Left lobe of liver (tissue), 2 donors: ENCODE results near the gene KIF3C. TPM values are rescaled to one million over a fixed set of nuclear protein-coding genes. Genes with fewer than 3 reads are reported as not detected.
"Not testable (repeated sequence)": the region's sequence is repeated elsewhere in the genome, so short reads cannot be mapped to it uniquely, and the experiment has no call there.

ENCODE experiments used
- ATAC-seq: fragments of 200-7000 bp; cut with Tn5 transposase; one replicate; pipeline ENCODE4 v1.9.1; 2020; ENCODE audit warnings: mild to moderate bottlenecking, moderate library complexity
- DNase-seq: peaks from one replicate; pipeline ENCODE4 v3.0.0-alpha.2; 2020; ENCODE audit warnings: low spot score
- total RNA-seq: library from RNA; stranded (reverse); gene quantifications from one replicate; pipeline ENCODE4 v1.2.1, GENCODE V29; 2021
- donor health status: DM: no; HTN: no; CAD: no; lungs with moderate emphysema.
- donor health status: DM: no; HTN: yes; CAD: no.

Gene KIF3C
- total RNA-seq, 1 donor from 2014 or later = 0.86 TPM

DNA sequence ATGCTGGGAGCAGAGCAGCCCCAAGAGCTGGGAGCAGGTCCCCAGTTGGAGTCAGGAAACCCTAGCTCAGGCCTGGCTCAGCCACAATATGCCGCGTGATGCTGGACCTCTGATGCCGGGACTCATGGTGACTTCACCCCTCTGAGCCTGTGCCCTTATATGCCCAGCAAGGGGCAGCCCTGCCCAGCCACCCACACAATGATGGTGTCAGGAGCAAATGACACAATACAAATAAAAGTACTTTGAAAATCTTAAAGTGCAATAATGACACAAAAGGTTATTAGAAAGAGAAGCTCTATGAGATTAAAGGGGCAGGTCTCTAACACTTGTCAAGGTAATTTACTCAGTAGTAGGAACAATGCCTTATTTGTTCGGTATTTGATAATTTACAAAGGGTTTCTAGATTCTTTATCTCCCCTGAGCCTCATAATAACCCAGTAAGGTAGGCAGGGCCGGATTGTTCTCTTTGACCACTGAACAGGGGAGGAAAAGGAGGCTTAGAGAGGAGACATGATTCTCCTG lies 18.3 kb upstream of the KIF3C start:
- ATAC-seq (peak; percentile 6), DNase-seq (no peak)

DNA sequence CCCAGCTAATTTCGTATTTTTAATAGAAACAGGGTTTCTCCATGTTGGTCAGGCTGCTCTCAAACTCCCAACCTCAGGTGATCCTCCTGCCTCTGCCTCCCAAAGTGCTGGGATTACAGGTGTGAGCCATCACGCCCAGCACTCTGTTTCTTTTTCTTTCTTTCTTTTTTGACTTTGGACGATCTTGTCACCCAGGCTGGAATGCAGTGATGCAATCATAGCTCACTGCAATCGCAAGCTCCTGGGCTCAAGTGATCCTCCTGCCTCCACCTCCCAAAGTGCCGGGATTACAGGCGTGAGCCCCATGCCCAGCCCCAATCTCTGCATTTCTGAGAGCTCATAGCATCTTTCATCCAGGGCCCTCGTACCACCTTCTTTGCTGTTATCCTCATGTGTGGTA lies 17.1 kb upstream of the KIF3C start:
- not testable (repeated sequence) for DNase-seq
- ATAC-seq = peak; percentile 7

DNA sequence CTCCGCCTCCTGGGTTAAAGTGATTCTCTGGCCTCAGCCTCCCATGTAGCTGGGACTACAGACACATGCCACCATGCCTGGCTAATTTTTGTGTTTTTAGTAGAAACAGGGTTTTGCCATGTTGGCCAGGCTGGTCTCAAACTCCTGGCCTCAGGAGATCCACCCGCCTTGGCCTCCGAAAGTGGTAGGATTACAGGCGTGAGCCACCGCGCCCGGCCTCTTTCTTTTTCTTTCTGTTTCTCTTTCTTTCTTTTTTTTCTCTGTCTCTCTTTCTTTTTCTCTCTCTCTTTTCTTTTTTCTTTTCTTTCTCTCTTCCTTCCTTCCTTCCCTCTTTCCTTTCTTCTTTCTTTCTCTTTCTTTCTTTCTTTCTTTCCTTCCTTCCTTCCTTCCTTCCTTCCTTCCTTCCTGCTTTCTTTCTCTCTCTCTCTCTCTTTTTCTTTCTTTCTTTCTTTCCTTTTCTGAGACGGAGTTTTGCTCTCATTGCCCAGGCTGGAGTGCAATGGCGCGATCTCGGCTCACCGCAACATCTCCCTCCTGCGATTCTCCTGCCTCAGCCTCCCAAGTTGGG lies 16.6 kb upstream of the KIF3C start:
- not testable (repeated sequence) for ATAC-seq, DNase-seq

DNA sequence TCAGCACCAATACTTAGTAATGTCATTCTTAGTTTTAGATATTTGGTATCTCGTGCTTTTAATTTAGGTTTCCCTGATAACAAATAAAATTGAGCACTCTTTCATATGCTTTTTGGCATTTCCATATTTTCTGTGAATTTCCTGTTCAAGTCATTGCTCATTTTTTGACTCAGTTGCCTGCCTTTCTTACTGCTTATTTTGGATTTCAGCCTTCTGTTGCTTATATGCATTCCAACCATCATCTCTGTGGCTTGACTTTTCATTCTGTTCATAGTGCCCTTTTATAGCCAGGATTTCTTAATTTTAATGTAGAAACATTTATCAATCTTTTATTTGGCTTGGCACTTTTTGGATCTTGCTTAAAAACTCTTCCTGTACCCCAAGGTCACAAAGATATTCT lies 14.5 kb upstream of the KIF3C start:
- ATAC-seq = no peak
- DNase-seq = no peak

DNA sequence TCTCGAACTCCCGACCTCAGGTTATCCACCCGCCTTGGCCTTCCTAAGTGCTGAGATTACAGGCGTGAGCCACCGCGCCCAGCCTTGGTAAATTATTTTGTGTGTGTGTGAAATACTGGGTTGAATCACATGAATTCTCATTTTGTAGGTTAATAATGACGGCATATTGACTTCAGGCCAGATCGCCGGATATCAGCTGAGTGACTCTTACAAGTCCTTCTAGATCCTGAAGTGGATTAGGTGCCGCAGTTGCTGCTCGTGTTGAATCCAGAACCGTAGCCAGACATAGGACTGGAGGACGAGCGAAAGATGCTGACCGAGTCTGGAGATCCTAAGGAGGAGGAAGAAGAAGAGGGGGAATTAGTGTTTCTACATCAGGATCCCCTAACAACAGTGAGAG lies 12.2 kb upstream of the KIF3C start:
- DNase-seq = no peak
- no peak for ATAC-seq

DNA sequence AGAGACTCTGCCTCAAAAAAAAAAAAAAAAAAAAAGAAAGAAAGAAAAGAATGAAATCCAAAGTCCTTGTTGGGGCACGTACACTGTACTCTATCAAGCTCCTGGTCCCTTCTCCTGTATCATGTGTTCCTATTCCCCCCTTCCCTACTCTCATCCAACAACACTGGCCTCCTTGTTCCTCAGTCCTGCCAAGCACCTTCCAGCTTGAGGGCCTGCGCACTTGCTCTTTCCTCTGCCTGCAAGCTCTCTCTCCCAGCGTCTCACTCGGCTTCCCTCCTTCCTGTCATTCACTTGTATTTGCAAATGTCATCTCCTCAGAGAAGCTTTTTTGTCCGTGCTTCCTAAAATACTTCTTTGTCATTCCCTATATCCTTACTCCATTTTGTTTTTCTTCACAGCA lies 10.8 kb upstream of the KIF3C start:
- ATAC-seq = no peak
- no peak for DNase-seq

DNA sequence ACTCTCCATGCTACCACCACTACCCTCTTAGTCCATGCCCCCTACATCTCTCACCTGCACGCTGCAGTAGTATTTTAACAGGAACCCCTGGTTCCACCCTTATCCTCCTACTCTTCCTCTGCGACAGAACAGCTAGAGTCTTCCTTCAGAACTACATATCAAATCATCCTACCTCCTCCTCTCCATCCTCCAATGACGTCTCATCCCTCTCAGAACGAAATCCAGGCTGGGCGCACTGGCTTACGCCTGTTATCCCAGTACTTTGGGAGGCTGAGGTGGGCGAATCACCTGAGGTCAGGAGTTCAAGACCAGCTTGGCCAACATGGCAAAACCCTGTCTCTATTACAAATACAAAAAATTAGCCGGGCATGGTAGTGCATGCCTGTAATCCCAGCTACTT lies 10.3 kb upstream of the KIF3C start:
- DNase-seq (no peak), ATAC-seq (no peak)

DNA sequence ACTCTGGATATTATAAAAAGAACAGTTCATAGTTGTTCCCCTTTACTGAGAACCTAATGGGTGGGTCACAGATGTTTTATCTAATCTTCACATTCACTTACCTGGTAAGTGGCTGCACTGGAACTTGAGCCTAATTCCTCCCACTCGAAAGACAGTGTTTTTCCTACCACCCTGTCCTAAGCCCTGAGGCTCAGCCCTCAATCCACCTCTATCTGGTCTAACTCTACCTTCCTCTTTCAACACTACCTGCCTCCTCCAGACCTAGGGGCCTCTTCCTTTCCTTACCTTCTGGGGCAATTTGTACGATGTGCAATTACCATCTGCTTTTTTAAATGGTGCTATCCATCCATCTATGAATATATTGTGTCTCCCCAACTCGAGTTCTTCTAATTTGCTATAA lies 9.7 kb upstream of the KIF3C start:
- ATAC-seq (peak; percentile 40), DNase-seq (no peak)

DNA sequence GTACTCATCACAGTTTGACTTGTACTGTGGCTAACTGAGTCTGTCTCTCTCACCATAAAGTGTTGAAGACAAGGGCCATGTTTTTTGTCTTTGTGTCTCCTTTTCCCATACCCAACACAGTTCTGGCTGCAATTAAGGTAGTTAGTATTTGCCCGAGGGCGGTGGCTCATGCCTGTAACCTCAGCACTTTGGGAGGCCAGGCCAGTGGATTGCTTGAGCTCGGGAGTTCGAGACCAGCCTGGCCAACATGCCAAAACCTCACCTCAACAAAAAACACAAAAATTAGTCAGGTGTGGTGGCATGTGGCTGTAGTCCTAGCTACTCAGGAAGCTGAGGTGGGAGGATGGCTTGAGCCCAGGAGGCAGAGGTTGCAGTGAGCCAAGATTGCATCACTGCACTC lies 6.9 kb upstream of the KIF3C start:
- DNase-seq = no peak
- ATAC-seq = no peak

DNA sequence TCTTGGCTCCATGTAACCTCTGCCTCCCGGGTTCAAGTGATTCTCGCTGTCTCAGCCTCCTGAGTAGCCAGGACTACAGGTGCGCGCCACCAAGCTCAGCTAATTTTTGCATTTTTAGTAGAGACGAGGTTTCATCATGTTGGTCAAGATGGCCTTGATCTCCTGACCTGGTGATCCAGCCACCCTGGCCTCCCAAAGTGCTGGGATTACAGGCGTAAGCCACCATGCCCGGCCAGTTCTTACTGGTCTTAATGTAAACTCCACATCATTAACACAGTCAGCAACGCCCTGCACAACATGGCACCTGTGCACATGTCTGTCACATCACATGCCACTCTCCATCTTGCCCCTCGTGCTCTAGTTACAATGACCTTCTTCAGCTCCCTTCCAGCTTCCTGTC lies 5.8 kb upstream of the KIF3C start:
- no peak for ATAC-seq
- no peak for DNase-seq

DNA sequence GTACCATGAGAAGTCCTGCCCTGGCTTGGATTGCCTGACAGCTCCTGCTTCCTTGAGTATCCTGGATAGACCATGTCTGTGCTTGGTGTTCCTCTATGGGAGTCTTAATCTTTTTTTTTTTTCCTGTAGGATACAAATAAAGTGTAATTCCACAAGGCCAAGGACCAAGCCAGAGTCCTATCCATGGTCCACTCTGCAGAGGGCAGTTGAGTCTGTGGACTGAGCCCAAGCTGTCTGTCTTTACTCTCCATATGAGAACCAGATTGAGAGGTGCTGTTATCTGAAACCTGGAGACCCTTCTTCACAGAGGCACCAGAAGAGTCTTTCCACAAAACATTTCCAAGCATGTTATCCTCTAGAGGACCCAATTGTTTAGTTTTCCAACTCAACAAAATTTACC lies 1.4 kb upstream of the KIF3C start:
- ATAC-seq = no peak
- DNase-seq = no peak

DNA sequence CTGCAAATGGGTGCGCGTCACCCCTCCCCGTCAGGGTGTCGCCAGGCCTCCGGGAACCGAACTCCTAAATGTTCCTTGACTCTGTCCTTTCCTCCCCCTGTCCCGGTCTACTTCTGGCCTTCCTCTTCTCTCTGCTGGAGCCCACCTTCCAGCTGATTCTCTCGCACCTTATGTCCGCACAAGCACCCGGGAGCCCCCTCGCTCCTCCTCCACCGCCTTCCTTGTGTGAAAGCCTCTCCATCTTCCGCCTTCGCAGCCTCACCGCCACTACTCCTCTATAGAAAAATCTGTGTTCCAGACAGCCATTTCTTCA lies 627 bp upstream of the KIF3C start:
- ATAC-seq (no peak), DNase-seq (no peak)

DNA sequence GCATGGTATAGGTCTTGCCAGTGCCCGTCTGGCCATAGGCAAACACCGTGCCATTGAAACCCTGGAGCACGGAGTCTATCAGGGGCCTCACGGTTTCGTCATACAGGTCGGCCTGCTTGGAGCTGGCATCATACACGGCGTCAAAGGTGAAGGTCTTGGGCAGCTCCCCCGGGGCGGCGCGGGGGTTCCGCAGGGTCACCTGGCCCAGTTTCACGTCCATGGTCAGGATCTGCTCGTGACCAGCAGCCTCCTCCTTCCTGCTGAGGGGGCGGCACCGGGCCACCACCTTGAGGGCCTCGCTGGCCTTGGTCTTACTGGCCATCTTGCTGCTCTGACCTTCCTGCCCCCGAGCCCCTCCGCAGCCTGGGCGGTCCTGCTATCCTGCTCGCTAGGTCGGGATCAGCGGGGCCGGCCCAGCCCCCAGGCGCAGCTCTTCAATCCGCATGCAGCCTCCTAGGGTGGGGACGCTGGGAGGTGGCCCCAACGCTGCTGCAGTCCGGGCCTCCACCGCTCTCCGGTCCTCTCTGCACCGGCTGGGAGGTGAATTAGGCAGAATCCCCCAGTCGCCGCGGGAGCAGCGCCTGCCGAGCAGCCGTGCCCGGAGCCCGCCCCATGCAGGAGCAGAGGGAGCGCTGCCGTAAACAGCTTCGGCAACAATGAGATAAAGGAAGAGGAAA lies 563 bp downstream of the KIF3C start:
- DNase-seq = no peak
- peak; percentile 55 for ATAC-seq

DNA sequence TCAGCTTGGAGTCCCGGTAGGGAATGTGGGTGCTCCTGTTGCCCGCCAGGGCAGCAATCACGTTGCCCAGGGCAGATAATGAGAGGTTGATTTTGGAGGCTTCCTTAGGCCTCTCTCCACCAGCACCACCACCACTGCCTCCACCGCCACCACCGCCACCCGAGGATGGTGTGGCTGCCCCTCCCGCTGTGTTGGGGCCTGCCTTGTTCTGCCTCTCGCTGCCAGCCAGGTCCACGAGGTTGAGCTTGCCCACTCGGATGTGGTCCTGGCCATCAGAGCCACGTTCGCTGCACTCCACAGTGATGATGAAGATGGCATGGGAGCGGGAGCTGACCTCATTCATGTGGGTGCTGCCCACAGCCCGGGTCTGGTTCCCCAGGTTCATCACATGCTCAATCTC lies 1.3 kb downstream of the KIF3C start:
- DNase-seq = no peak

DNA sequence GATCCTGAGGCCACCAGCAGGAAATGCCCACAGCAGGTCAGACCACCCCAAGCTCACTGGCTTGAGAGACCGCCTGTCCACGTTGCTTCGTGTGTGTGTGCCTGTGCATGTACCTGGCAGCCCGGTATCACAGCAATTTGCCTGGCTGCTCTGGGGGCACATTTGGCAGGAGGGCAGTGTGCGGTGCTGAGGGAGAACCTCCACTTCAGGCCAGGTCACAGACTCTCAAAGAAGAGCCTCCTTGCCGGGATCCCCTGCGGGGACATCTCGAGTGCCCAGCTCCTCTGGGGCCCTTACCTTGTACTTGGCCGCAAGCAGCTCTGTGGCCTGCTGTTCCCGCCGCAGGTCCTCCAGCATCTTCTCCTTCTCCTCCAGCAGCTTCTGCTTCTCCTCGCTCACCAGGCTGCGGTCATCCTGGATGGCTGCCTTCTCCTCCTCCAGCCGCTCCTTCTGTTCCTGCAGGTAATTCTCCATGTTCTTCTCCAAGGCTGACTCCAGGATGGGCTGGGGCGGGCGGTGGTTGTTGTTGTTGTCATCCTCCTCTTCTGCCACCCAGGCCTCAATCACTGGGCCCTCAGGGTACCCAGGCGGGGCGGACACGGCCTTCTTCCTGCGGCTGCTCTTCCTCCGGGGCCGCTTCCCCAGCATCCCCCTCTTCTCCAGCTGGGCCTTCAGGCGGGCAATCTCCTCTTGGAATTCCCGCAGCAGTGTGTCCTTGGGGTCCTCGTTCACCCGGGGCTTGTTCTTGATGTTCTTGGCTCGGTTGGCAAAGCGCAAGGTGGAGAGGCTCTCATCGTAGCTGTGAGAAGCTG lies 2.0 kb downstream of the KIF3C start:
- ATAC-seq (no peak), DNase-seq (no peak)

More for the DNA sequence above, 1.3 kb downstream of the KIF3C start:
- ATAC-seq = no peak

DNA sequence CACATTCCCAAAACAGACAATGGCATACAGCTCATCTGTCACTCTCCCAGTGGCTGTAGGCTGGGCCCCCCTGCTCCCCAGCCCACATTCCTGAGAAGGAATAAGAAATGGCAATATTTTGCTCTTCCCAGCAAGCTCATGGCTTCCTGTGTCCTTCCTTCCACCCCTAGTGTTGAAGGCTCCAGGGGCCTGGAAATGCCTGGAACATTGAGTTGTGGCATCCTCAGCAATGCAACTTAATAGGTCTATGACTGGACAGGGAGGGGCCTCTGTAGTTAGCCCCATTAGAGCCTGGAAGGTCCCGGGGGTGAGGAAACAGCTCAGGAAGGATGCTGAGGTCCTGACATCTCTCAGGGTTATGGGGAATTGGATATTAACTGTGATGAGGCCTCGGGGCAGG lies 3.3 kb downstream of the KIF3C start:
- ATAC-seq = no peak

DNA sequence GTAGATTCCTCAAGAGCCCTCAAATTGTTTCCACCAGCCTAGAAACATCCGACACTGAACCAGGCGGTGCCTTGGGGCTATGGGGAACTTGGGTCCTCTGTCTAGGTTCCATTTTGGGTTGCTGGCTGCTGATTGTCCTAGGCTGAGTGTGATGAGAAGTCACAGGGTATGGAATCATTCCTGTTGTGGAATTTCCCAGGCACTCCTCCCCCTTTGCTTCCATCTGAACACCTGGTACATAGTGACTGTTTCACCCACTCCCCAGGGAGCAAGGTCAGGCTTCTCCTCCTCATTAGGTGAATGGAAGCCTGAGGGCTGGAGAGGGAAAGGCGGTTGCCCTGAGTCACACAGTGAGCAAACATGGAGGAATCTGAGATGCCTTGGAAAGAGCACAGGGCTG lies 4.5 kb downstream of the KIF3C start:
- no peak for ATAC-seq
- DNase-seq = no peak

More for the DNA sequence above, 3.3 kb downstream of the KIF3C start:
- DNase-seq = no peak

DNA sequence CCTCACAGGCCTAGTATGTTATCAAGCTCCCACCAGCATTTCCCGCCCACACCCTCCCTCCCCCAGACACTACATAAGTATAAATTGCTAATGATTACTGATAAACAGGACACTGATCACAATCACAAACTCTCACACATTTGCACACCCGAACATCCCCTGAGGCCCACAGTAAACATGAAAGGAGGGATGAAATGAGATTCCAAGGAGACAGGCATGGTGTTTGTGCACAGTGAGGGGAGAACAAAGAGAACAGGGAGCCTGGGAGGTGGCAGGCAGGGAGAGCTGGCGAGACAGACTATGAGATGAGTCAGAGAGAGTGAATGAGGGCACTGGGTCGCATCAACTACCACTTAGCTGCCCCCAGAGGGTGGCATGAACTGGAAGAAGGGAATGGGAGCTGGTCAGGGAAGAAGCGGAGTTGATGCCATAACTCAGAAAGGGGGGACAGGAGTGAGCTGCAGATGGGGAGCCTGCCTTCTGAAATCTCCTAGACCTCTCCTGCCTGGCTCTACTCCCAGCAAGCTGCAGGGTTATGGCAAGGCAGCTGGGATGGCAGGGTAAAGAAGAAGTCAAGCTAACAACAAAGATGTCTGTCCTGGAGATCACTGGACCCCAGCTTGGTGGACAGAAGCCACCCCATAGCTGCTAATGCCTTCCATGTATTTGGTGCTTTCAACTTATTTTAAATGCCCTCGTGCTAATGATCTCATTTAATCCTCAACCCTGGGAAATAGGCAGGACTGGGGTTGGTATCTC lies 5.1 kb downstream of the KIF3C start:
- ATAC-seq (no peak), DNase-seq (no peak)

DNA sequence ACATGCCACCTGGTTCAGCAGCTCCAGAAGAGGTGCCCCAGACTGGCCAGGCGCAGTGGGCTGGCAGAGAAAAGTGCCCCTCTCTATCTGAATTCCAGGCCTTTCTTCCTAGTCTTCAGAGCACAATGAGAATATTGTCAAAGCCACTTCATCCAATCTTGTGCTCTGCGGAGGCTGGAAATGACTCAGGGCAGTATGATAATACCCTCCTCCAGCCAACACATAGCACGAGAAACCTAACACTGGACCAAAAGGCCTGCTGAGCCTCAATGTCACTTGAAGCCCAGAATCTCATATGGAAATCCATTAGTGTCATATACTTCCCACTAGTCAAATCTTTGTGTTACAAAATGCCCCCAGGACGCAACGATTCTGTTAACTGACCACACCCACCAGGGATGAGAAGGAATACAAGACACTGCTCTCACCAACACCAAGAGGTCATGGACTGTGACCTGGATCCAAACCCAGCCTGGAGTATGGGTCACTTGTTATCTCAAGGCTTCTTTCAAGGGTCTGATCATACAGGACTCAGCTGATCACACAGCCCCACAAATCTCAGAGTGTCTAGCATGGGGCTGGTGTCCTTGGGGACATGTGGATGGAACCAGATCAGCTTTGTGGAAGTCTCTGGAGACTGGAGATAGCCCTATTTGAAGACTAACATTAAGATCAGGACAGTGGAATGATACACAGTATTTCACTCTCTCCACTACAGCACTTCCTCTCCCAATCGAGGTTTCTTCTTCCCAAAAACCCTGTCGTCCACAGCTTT lies 10.1 kb downstream of the KIF3C start:
- ATAC-seq = no peak
- no peak for DNase-seq

DNA sequence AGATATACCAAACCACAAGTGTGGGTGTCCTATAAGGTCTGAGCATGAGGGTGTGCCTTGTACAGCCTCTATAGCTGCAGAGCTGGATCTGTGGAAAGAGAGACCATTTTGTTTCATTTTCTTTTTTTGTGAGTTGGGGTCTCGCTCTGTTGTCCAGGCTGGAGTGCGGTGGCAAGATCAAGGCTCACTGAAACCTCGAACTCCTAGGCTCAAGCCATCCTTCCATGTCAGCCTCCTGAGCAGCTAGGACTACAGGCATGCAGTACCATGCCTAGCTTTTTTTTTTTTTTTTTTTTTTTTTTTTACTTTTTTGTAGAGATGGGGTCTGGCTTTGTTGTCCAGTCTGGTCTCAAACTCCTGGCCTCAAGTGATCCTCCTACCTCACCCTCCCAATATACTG lies 10.7 kb downstream of the KIF3C start:
- no peak for DNase-seq
- ATAC-seq = no peak
